ENCODE data around the gene SUV39H1. TPM values are rescaled to one million over a fixed set of nuclear protein-coding genes. Genes with fewer than 3 reads are reported as not detected.
A peak's percentile ranks its signal among the peaks of the same experiment; 100 is the strongest.

Gene SUV39H1
- total and polyA plus RNA-seq, 2 of the 13 experiments (the other 11 are each of a cell fraction or from before 2014, with no cell fraction given), result 5.2 to 10.1 TPM

- TF ChIP-seq, protein P1, sequence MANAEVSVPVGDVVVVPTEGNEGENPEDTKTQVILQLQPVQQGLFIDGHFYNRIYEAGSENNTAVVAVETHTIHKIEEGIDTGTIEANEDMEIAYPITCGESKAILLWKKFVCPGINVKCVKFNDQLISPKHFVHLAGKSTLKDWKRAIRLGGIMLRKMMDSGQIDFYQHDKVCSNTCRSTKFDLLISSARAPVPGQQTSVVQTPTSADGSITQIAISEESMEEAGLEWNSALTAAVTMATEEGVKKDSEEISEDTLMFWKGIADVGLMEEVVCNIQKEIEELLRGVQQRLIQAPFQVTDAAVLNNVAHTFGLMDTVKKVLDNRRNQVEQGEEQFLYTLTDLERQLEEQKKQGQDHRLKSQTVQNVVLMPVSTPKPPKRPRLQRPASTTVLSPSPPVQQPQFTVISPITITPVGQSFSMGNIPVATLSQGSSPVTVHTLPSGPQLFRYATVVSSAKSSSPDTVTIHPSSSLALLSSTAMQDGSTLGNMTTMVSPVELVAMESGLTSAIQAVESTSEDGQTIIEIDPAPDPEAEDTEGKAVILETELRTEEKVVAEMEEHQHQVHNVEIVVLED (CRISPR knock-in tag; IDR thresholded peaks at IDR 0.05; ENCODE audit: borderline replicate concordance), result no peak; the same call in 1 of the 2 replicates
- peak; percentile 20 to 45; a peak in 2 of 4 replicates for TF ChIP-seq NR2F1 (CRISPR knock-in tag; IDR thresholded peaks at IDR 0.05)
- TF ChIP-seq ZSCAN22 (CRISPR knock-in tag; IDR thresholded peaks at IDR 0.05), result no peak
- no peak for TF ChIP-seq TCF7 (IDR thresholded peaks at IDR 0.05; ENCODE audit: low read depth)
- TF ChIP-seq MIER3 (CRISPR knock-in tag; IDR thresholded peaks at IDR 0.05; ENCODE audit: borderline replicate concordance), result no peak
- TF ChIP-seq ZNF235 (CRISPR knock-in tag; IDR thresholded peaks at IDR 0.05; ENCODE audit: borderline replicate concordance), result no peak
- TF ChIP-seq, protein P2, sequence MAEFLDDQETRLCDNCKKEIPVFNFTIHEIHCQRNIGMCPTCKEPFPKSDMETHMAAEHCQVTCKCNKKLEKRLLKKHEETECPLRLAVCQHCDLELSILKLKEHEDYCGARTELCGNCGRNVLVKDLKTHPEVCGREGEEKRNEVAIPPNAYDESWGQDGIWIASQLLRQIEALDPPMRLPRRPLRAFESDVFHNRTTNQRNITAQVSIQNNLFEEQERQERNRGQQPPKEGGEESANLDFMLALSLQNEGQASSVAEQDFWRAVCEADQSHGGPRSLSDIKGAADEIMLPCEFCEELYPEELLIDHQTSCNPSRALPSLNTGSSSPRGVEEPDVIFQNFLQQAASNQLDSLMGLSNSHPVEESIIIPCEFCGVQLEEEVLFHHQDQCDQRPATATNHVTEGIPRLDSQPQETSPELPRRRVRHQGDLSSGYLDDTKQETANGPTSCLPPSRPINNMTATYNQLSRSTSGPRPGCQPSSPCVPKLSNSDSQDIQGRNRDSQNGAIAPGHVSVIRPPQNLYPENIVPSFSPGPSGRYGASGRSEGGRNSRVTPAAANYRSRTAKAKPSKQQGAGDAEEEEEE (CRISPR knock-in tag; IDR thresholded peaks at IDR 0.05; ENCODE audit: borderline replicate concordance), result no peak
- peak; percentile 86 for TF ChIP-seq ZNF687 (CRISPR knock-in tag; IDR thresholded peaks at IDR 0.05)
- peak; percentile 86 for TF ChIP-seq ZNF639 (CRISPR knock-in tag; conservative IDR thresholded peaks at IDR 0.05)
- 0 out of 2 replicates have a peak, but pooled peaks have one; percentile 6 for TF ChIP-seq ZNF350 (CRISPR knock-in tag; IDR thresholded peaks at IDR 0.05; ENCODE audit: borderline replicate concordance, low read depth)
- no peak for TF ChIP-seq ZNF691 (CRISPR knock-in tag; IDR thresholded peaks at IDR 0.05; ENCODE audit: borderline replicate concordance, low read depth)
- no peak for TF ChIP-seq MTF1 (CRISPR knock-in tag; IDR thresholded peaks at IDR 0.05)
- TF ChIP-seq, protein P3, sequence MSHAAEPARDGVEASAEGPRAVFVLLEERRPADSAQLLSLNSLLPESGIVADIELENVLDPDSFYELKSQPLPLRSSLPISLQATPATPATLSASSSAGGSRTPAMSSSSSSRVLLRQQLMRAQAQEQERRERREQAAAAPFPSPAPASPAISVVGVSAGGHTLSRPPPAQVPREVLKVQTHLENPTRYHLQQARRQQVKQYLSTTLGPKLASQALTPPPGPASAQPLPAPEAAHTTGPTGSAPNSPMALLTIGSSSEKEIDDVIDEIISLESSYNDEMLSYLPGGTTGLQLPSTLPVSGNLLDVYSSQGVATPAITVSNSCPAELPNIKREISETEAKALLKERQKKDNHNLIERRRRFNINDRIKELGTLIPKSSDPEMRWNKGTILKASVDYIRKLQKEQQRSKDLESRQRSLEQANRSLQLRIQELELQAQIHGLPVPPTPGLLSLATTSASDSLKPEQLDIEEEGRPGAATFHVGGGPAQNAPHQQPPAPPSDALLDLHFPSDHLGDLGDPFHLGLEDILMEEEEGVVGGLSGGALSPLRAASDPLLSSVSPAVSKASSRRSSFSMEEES (CRISPR knock-in tag; IDR thresholded peaks at IDR 0.05), result no peak; the same call in 1 of the 2 replicates
- 0 out of 2 replicates have a peak, but pooled peaks have one; percentile 23 for TF ChIP-seq NCOR1 (IDR thresholded peaks at IDR 0.05; ENCODE audit: borderline replicate concordance, low read length)
- TF ChIP-seq YEATS2 (CRISPR knock-in tag; IDR thresholded peaks at IDR 0.05; ENCODE audit: borderline replicate concordance), result no peak
- TF ChIP-seq ZNF12 (CRISPR knock-in tag; IDR thresholded peaks at IDR 0.05), result no peak
These were observed 20.2 kb upstream of the SUV39H1 start (continued) for GRCh38 chrX:48676106-48676892.
